GM23338 (cell line): ENCODE results near the gene OLFML2B. TPM values are rescaled to one million over a fixed set of nuclear protein-coding genes. Genes with fewer than 3 reads are reported as not detected.
A peak's percentile ranks its signal among the peaks of the same experiment; 100 is the strongest.

Experiments used
- ATAC-seq: fragments of 200-7000 bp; cut with Tn5 transposase; 3 replicates; pipeline ENCODE4 v1.9.1; 2020
- DNase-seq: peaks from one replicate; pipeline ENCODE4 v3.0.0-alpha.2; 2015; ENCODE audit warnings: low spot score
- H2AFZ ChIP-seq: fragments of 200-600 bp; sonication (generic); 2 replicates; pipeline ENCODE4 v1.8.0; 2016; ENCODE audit warnings: antibody characterized with exemption, mild to moderate bottlenecking, moderate library complexity
- H3F3A ChIP-seq: fragments of 200-600 bp; sonication (generic); replicated peaks from 2 replicates; pipeline ENCODE4 v1.8.0; 2017; ENCODE audit warnings: antibody characterized with exemption, mixed run types, low read depth
- H3K27ac ChIP-seq: fragments of 200-600 bp; sonication (generic); 2 replicates; pipeline ENCODE4 v1.6.1; 2016; ENCODE audit warnings: low read depth
- H3K27me3 ChIP-seq: fragments of 200-600 bp; sonication (generic); 2 replicates; pipeline ENCODE4 v1.8.0; 2016; ENCODE audit warnings: mild to moderate bottlenecking, mixed run types, moderate library complexity; ENCODE audit not compliant: insufficient read depth
- H3K36me3 ChIP-seq: fragments of 200-600 bp; sonication (generic); 2 replicates; pipeline ENCODE4 v1.8.0; 2016; ENCODE audit warnings: mild to moderate bottlenecking; ENCODE audit not compliant: insufficient read depth
- H3K4me1 ChIP-seq: fragments of 200-600 bp; sonication (generic); 2 replicates; pipeline ENCODE4 v1.8.0; 2016; ENCODE audit warnings: mild to moderate bottlenecking, moderate library complexity; ENCODE audit not compliant: insufficient read depth
- H3K4me2 ChIP-seq: fragments of 200-600 bp; sonication (generic); 2 replicates; pipeline ENCODE4 v1.7.1; 2017; ENCODE audit warnings: mixed run types
- H3K4me3 ChIP-seq: fragments of 200-600 bp; sonication (generic); 2 replicates; pipeline ENCODE4 v1.6.1; 2016; ENCODE audit warnings: mixed run types
- H3K79me2 ChIP-seq: fragments of 200-600 bp; sonication (generic); replicated peaks from 2 replicates; pipeline ENCODE4 v1.8.0; 2017; ENCODE audit warnings: mild to moderate bottlenecking; ENCODE audit not compliant: insufficient read depth
- H3K9me2 ChIP-seq: fragments of 200-600 bp; sonication (generic); 2 replicates; pipeline ENCODE4 v1.8.0; 2017; ENCODE audit not compliant: insufficient read depth
- H4K20me1 ChIP-seq: fragments of 200-600 bp; sonication (generic); replicated peaks from 2 replicates; pipeline ENCODE4 v1.8.0; 2017; ENCODE audit warnings: mild to moderate bottlenecking; ENCODE audit not compliant: insufficient read depth
- H3K27ac Mint-ChIP-seq: 2 replicates; pipeline ENCODE4 v1.8.0; 2020; ENCODE audit warnings: inconsistent platforms, mild to moderate bottlenecking, moderate library complexity, mixed read lengths
- H3K27me3 Mint-ChIP-seq: 3 replicates; pipeline ENCODE4 v1.8.0; 2022; ENCODE audit warnings: low read depth, mild to moderate bottlenecking, moderate library complexity, mixed read lengths, inconsistent platforms; ENCODE audit not compliant: insufficient read depth, poor library complexity
- H3K36me3 Mint-ChIP-seq: 3 replicates; pipeline ENCODE4 v1.8.0; 2021; ENCODE audit warnings: low read depth, mild to moderate bottlenecking, inconsistent platforms, moderate library complexity, mixed read lengths
- H3K4me1 Mint-ChIP-seq: 3 replicates; pipeline ENCODE4 v1.8.0; 2020; ENCODE audit warnings: mild to moderate bottlenecking, inconsistent platforms, mixed read lengths
- H3K4me3 Mint-ChIP-seq: 3 replicates; pipeline ENCODE4 v1.8.0; 2021; ENCODE audit warnings: moderate library complexity, mild to moderate bottlenecking, inconsistent platforms, mixed read lengths
- H3K9me3 Mint-ChIP-seq: 3 replicates; pipeline ENCODE4 v1.8.0; 2020; ENCODE audit warnings: moderate library complexity, mild to moderate bottlenecking, inconsistent platforms, mixed read lengths
- CREB1 ChIP-seq: fragments of 250-450 bp; sonication (Bioruptor Pico); IDR thresholded peaks from 2 replicates; pipeline ENCODE4 v1.5.0; 2020; ENCODE audit warnings: low read depth, mild to moderate bottlenecking, moderate library complexity
- EZH2 ChIP-seq: fragments of 200-600 bp; sonication (generic); IDR thresholded peaks from one replicate; pipeline ENCODE4 v1.8.0; 2017; ENCODE audit warnings: antibody characterized with exemption, mild to moderate bottlenecking, low read depth; ENCODE audit not compliant: unreplicated experiment
- EZH2phosphoT487 ChIP-seq: fragments of 200-600 bp; sonication (generic); IDR thresholded peaks from one replicate; pipeline ENCODE4 v1.8.1; 2018; ENCODE audit warnings: antibody characterized with exemption; ENCODE audit not compliant: unreplicated experiment
- JUNB ChIP-seq: IDR thresholded peaks from one replicate; pipeline ENCODE4 v1.6.1; 2016; ENCODE audit warnings: antibody characterized with exemption; ENCODE audit not compliant: unreplicated experiment
- NANOG ChIP-seq: IDR thresholded peaks from 2 replicates; pipeline ENCODE4 v1.6.1; 2016; ENCODE audit warnings: antibody characterized with exemption, borderline replicate concordance
- STAT1 ChIP-seq: IDR thresholded peaks from one replicate; pipeline ENCODE4 v1.6.1; 2016; ENCODE audit warnings: antibody characterized with exemption; ENCODE audit not compliant: unreplicated experiment
- ZNF114 ChIP-seq: fragments of 250-450 bp; sonication (Bioruptor Pico); IDR thresholded peaks from 2 replicates; pipeline ENCODE4 v1.5.0; 2020; ENCODE audit warnings: mild to moderate bottlenecking, moderate library complexity
- ZNF331 ChIP-seq: fragments of 250-450 bp; sonication (Bioruptor Pico); IDR thresholded peaks from 2 replicates; pipeline ENCODE4 v1.5.0; 2020; ENCODE audit warnings: low read depth, mild to moderate bottlenecking, moderate library complexity
- polyA plus RNA-seq: library from polyadenylated mRNA; unstranded; fragments of >200 nt; fragmentation: Nextera tagmentation; extraction: Ambion mirVana; gene quantifications from 2 replicates; pipeline ENCODE4 v1.2.1, GENCODE V29; 2016
- total RNA-seq: library from RNA; depleted of rRNA; stranded (reverse); fragments of >200 nt; shearing (Covaris generic); gene quantifications from 2 replicates; pipeline ENCODE4 v1.2.3, GENCODE V29; 2014
- TF ChIP-seq, protein P1 (sequence below): IDR thresholded peaks from one replicate; pipeline ENCODE4 v1.6.1; 2018; ENCODE audit warnings: antibody characterized with exemption; ENCODE audit not compliant: unreplicated experiment
- TF ChIP-seq, protein P2 (sequence below): fragments of 250-450 bp; sonication (Bioruptor Pico); IDR thresholded peaks from 2 replicates; pipeline ENCODE4 v1.5.0; 2020; ENCODE audit warnings: mild to moderate bottlenecking, moderate library complexity
- TF ChIP-seq, protein P3 (sequence below): IDR thresholded peaks from 2 replicates; pipeline ENCODE4 v1.6.1; 2016; ENCODE audit warnings: antibody characterized with exemption

OLFML2B gene
- total and polyA plus RNA-seq, 2 experiments from 2014 or later, result 2.9 to 4.3 TPM

DNA sequence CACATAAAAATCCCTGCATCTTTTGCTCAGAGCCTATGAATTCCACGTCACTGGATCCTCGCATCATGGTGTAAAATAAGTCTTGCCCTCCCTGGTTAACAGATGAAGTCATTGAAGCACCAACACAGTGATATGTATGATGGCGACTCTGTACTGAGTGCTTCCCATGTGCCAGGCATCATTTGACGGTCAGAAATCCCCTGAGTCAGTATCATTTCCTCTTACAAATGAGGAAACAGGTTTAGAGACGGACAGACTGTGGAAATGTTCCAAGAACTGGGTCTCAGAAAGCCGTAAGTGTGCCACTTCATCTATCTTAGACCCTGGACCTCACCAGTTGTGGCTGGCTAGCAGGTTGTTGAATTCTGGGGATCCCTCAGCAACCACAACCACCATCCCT, 5.1 kb upstream of the OLFML2B start:
- Histone ChIP-seq H2AFZ (peak overlapping the region; percentile 24; the same call in 1 of the 2 replicates), H3K4me1 (no peaks in the 10 kb centered on the region; the same call in 1 of the 2 replicates), H3K27ac (no peak overlapping the region), H3K4me3 (no peak overlapping the region), H3K27me3 (peaks cover 40% of the 10 kb centered on the region), H4K20me1 (no peaks in the 10 kb centered on the region; the same call in 1 of the 2 replicates), H3K9me2 (no peaks in the 10 kb centered on the region), H3F3A (no peaks in the 10 kb centered on the region), H3K79me2 (no peaks in the 10 kb centered on the region), H3K36me3 (no peaks in the 10 kb centered on the region), H3K4me2 (no peak overlapping the region)
- no peak for TF ChIP-seq EZH2
- no peak for TF ChIP-seq JUNB
- Mint-ChIP-seq H3K9me3 (no peaks in the 10 kb centered on the region), H3K36me3 (no peaks in the 10 kb centered on the region; the same call in 2 of the 3 replicates), H3K27ac (no peak overlapping the region), H3K27me3 (peaks cover 19% of the 10 kb centered on the region), H3K4me3 (no peak overlapping the region), H3K4me1 (peaks cover 4% of the 10 kb centered on the region)
- ATAC-seq (no peak), DNase-seq (no peak)

DNA sequence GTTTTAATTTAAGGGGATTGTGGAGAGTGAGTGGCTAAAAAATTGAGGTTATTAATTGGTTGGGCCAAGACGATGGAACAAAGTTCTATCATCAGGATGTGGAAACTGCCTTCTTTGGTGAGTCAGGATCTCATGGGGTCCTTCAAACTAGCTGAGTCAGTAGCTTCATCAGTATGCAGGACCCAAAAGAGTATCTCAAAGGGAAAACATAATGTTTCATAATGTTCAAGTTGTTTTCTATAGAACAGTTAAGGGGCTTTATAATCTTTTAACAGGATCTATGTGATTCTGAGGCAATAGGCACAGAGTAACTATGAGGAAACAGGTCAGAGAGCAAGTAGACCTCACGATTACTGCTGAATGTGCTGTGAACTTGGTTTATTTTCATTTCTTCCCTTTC, 3.2 kb upstream of the OLFML2B start:
- Mint-ChIP-seq H3K9me3 (no peaks in the 10 kb centered on the region), H3K27me3 (peaks cover 37% of the 10 kb centered on the region), H3K4me1 (peaks cover 14% of the 10 kb centered on the region), H3K36me3 (no peaks in the 10 kb centered on the region; the same call in 2 of the 3 replicates), H3K27ac (no peak overlapping the region), H3K4me3 (no peak overlapping the region)
- DNase-seq, result no peak
- H3K36me3 ChIP-seq, result no peaks in the 10 kb centered on the region
- no peak overlapping the region for H3K4me3 ChIP-seq
- no peaks in the 10 kb centered on the region; the same call in 1 of the 2 replicates for H4K20me1 ChIP-seq
- ATAC-seq, result no peak
- H3F3A ChIP-seq, result 0 out of 2 replicates have a peak, but pooled peaks cover 6% of the 10 kb centered on the region
- H3K4me1 ChIP-seq, result peaks cover 13% of the 10 kb centered on the region; the same call in 1 of the 2 replicates
- no peak overlapping the region for H2AFZ ChIP-seq
- no peaks in the 10 kb centered on the region for H3K9me2 ChIP-seq
- H3K27me3 ChIP-seq, result peaks cover 56% of the 10 kb centered on the region
- no peak overlapping the region for H3K27ac ChIP-seq
- H3K4me2 ChIP-seq, result no peak overlapping the region
- H3K79me2 ChIP-seq, result no peaks in the 10 kb centered on the region
- TF ChIP-seq CREB1, result no peak
- no peak for TF ChIP-seq EZH2phosphoT487
- no peak for TF ChIP-seq ZNF114
- no peak for TF ChIP-seq STAT1
- TF ChIP-seq NANOG, result no peak
- TF ChIP-seq JUNB, result no peak
- TF ChIP-seq, protein P1, sequence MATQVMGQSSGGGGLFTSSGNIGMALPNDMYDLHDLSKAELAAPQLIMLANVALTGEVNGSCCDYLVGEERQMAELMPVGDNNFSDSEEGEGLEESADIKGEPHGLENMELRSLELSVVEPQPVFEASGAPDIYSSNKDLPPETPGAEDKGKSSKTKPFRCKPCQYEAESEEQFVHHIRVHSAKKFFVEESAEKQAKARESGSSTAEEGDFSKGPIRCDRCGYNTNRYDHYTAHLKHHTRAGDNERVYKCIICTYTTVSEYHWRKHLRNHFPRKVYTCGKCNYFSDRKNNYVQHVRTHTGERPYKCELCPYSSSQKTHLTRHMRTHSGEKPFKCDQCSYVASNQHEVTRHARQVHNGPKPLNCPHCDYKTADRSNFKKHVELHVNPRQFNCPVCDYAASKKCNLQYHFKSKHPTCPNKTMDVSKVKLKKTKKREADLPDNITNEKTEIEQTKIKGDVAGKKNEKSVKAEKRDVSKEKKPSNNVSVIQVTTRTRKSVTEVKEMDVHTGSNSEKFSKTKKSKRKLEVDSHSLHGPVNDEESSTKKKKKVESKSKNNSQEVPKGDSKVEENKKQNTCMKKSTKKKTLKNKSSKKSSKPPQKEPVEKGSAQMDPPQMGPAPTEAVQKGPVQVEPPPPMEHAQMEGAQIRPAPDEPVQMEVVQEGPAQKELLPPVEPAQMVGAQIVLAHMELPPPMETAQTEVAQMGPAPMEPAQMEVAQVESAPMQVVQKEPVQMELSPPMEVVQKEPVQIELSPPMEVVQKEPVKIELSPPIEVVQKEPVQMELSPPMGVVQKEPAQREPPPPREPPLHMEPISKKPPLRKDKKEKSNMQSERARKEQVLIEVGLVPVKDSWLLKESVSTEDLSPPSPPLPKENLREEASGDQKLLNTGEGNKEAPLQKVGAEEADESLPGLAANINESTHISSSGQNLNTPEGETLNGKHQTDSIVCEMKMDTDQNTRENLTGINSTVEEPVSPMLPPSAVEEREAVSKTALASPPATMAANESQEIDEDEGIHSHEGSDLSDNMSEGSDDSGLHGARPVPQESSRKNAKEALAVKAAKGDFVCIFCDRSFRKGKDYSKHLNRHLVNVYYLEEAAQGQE, result no peak
- TF ChIP-seq ZNF331 (CRISPR knock-in tag), result no peak
- TF ChIP-seq, protein P2, sequence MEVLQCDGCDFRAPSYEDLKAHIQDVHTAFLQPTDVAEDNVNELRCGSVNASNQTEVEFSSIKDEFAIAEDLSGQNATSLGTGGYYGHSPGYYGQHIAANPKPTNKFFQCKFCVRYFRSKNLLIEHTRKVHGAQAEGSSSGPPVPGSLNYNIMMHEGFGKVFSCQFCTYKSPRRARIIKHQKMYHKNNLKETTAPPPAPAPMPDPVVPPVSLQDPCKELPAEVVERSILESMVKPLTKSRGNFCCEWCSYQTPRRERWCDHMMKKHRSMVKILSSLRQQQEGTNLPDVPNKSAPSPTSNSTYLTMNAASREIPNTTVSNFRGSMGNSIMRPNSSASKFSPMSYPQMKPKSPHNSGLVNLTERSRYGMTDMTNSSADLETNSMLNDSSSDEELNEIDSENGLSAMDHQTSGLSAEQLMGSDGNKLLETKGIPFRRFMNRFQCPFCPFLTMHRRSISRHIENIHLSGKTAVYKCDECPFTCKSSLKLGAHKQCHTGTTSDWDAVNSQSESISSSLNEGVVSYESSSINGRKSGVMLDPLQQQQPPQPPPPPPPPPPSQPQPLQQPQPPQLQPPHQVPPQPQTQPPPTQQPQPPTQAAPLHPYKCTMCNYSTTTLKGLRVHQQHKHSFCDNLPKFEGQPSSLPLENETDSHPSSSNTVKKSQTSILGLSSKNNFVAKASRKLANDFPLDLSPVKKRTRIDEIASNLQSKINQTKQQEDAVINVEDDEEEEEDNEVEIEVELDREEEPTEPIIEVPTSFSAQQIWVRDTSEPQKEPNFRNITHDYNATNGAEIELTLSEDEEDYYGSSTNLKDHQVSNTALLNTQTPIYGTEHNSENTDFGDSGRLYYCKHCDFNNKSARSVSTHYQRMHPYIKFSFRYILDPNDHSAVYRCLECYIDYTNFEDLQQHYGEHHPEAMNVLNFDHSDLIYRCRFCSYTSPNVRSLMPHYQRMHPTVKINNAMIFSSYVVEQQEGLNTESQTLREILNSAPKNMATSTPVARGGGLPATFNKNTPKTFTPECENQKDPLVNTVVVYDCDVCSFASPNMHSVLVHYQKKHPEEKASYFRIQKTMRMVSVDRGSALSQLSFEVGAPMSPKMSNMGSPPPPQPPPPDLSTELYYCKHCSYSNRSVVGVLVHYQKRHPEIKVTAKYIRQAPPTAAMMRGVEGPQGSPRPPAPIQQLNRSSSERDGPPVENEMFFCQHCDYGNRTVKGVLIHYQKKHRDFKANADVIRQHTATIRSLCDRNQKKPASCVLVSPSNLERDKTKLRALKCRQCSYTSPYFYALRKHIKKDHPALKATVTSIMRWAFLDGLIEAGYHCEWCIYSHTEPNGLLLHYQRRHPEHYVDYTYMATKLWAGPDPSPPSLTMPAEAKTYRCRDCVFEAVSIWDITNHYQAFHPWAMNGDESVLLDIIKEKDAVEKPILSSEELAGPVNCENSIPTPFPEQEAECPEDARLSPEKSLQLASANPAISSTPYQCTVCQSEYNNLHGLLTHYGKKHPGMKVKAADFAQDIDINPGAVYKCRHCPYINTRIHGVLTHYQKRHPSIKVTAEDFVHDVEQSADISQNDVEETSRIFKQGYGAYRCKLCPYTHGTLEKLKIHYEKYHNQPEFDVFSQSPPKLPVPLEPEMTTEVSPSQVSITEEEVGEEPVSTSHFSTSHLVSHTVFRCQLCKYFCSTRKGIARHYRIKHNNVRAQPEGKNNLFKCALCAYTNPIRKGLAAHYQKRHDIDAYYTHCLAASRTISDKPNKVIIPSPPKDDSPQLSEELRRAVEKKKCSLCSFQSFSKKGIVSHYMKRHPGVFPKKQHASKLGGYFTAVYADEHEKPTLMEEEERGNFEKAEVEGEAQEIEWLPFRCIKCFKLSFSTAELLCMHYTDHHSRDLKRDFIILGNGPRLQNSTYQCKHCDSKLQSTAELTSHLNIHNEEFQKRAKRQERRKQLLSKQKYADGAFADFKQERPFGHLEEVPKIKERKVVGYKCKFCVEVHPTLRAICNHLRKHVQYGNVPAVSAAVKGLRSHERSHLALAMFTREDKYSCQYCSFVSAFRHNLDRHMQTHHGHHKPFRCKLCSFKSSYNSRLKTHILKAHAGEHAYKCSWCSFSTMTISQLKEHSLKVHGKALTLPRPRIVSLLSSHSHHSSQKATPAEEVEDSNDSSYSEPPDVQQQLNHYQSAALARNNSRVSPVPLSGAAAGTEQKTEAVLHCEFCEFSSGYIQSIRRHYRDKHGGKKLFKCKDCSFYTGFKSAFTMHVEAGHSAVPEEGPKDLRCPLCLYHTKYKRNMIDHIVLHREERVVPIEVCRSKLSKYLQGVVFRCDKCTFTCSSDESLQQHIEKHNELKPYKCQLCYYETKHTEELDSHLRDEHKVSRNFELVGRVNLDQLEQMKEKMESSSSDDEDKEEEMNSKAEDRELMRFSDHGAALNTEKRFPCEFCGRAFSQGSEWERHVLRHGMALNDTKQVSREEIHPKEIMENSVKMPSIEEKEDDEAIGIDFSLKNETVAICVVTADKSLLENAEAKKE (CRISPR knock-in tag), result no peak
- no peak for TF ChIP-seq EZH2
- TF ChIP-seq, protein P3, sequence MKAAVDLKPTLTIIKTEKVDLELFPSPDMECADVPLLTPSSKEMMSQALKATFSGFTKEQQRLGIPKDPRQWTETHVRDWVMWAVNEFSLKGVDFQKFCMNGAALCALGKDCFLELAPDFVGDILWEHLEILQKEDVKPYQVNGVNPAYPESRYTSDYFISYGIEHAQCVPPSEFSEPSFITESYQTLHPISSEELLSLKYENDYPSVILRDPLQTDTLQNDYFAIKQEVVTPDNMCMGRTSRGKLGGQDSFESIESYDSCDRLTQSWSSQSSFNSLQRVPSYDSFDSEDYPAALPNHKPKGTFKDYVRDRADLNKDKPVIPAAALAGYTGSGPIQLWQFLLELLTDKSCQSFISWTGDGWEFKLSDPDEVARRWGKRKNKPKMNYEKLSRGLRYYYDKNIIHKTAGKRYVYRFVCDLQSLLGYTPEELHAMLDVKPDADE, result no peak
